HCT116 (cell line): Measurements from ENCODE around the gene SRPX. TPM values are rescaled to one million over a fixed set of nuclear protein-coding genes. Genes with fewer than 3 reads are reported as not detected.

Source experiments
- ATAC-seq: fragments of 200-7000 bp; cut with Tn5 transposase; 2 replicates; pipeline ENCODE4 v1.9.1; 2020; ENCODE audit warnings: mild to moderate bottlenecking, moderate library complexity
- BruUV-seq: library from RNA; stranded (reverse); fragments of 400-500 nt; replicated peaks from 2 replicates; lab custom pipeline; 2021; lab: Mats Ljungman, UMichigan
- CTCF ChIA-PET: fragments of 300-600 bp; sonication (Branson Sonifier 250); formaldehyde crosslinking; loops from one replicate; lab custom pipeline; 2021; ENCODE audit warnings: antibody characterized with exemption; lab: Charles Lee
- POLR2A ChIA-PET: fragments of 300-600, 350-600 bp; sonication (Branson Sonifier 250); formaldehyde crosslinking; loops from one replicate; lab custom pipeline; 2021; ENCODE audit warnings: antibody characterized with exemption; lab: Charles Lee
- RAD21 ChIA-PET, 2 experiments: fragments of 300-600 bp; sonication (Branson Sonifier 250); formaldehyde crosslinking; loops; one replicate each; lab custom pipeline; 2023; ENCODE audit warnings: low total read pairs in 2 of 2; ENCODE audit not compliant: uncharacterized antibody in 2 of 2, unreplicated experiment in 2 of 2, low non-redundant PET in 1 of 2; lab: Charles Lee
- DNase-seq: peaks from one replicate; pipeline ENCODE4 v3.0.0-alpha.2; 2010; ENCODE audit warnings: low read depth, low spot score
- H2AFZ ChIP-seq: fragments of 200-600 bp; shearing (Covaris generic), sonication (generic); 2 replicates; pipeline ENCODE4 v1.6.1; 2017; ENCODE audit warnings: low read depth, mixed run types, mixed read lengths, antibody characterized with exemption, low read length; ENCODE audit not compliant: poor library complexity, severe bottlenecking
- H3K27ac ChIP-seq: 2 replicates; pipeline ENCODE4 v1.5.1; 2012; ENCODE audit warnings: low read depth, low read length
- H3K27me3 ChIP-seq: fragments of 200-600 bp; sonication (generic); 2 replicates; pipeline ENCODE4 v1.6.1; 2016; ENCODE audit warnings: mixed run types, low read length, mixed read lengths; ENCODE audit not compliant: insufficient read depth
- H3K36me3 ChIP-seq, 2 experiments: fragments of 200-500 bp in 1 of 2; fragments of 200-600 bp in 1 of 2; sonication (Bioruptor generic) in 1 of 2; sonication (generic) in 1 of 2; 2 replicates each; pipeline versions ENCODE4 v1.5.1 to v1.6.1; 2014 to 2016; ENCODE audit warnings: low read length in 2 of 2, inconsistent platforms in 1 of 2, mixed read lengths in 1 of 2, mixed run types in 1 of 2; ENCODE audit not compliant: insufficient read depth in 2 of 2, control insufficient read depth in 1 of 2
- H3K4me1 ChIP-seq, 2 experiments: fragments of 200-600 bp in 1 of 2; sonication (generic) in 1 of 2; 2 replicates each; pipeline versions ENCODE4 v1.5.1 to v1.6.1; 2012 to 2017; ENCODE audit warnings: low read length in 2 of 2, inconsistent platforms in 1 of 2, mild to moderate bottlenecking in 1 of 2, mixed read lengths in 1 of 2, mixed run types in 1 of 2, moderate library complexity in 1 of 2; ENCODE audit not compliant: insufficient read depth in 2 of 2, control insufficient read depth in 1 of 2
- H3K4me2 ChIP-seq: fragments of 200-600 bp; sonication (generic); 2 replicates; pipeline ENCODE4 v1.6.1; 2017; ENCODE audit warnings: mixed run types, low read length, mixed read lengths
- H3K4me3 ChIP-seq, 2 experiments: fragments of 200-600 bp in 1 of 2; sonication (generic) in 1 of 2; replicated peaks in 1 of 2; 2 replicates each; pipeline ENCODE4 v1.5.1; 2011 to 2016; ENCODE audit warnings: low read length in 2 of 2, control low read depth in 1 of 2, low read depth in 1 of 2, mild to moderate bottlenecking in 1 of 2, mixed read lengths in 1 of 2, mixed run types in 1 of 2
- H3K79me2 ChIP-seq: fragments of 200-600 bp; sonication (generic); 2 replicates; pipeline ENCODE4 v1.6.1; 2017; ENCODE audit warnings: mild to moderate bottlenecking, mixed run types, low read length, moderate library complexity, mixed read lengths; ENCODE audit not compliant: insufficient read depth
- H3K9ac ChIP-seq: fragments of 200-600 bp; sonication (generic); 2 replicates; pipeline ENCODE4 v1.6.1; 2016; ENCODE audit warnings: low read length, mixed read lengths
- H3K9me2 ChIP-seq: fragments of 200-600 bp; sonication (generic), shearing (Covaris generic); 2 replicates; pipeline ENCODE4 v1.6.1; 2017; ENCODE audit warnings: mixed run types, mild to moderate bottlenecking, moderate library complexity; ENCODE audit not compliant: insufficient read depth
- H3K9me3 ChIP-seq, 2 experiments: fragments of 200-500 bp in 1 of 2; fragments of 200-600 bp in 1 of 2; sonication (Bioruptor generic) in 1 of 2; sonication (generic) in 1 of 2; 2 replicates each; pipeline ENCODE4 v1.6.1; 2014 to 2017; ENCODE audit warnings: low read length in 2 of 2, mixed read lengths in 2 of 2, inconsistent platforms in 1 of 2, low read depth in 1 of 2, mild to moderate bottlenecking in 1 of 2, mixed run types in 1 of 2, moderate library complexity in 1 of 2; ENCODE audit not compliant: control insufficient read depth in 1 of 2, insufficient read depth in 1 of 2
- H4K20me1 ChIP-seq: fragments of 200-600 bp; sonication (generic), shearing (Covaris generic); 2 replicates; pipeline ENCODE4 v1.6.1; 2017; ENCODE audit warnings: mixed run types, mild to moderate bottlenecking, moderate library complexity; ENCODE audit not compliant: insufficient read depth
- EZH2 ChIP-seq: fragments of 200-600 bp; sonication (generic); IDR thresholded peaks from 2 replicates; pipeline ENCODE4 v1.6.1; 2017; ENCODE audit warnings: antibody characterized with exemption, mixed run types
- FOSL1 ChIP-seq: IDR thresholded peaks from 2 replicates; pipeline ENCODE4 v1.6.1; 2012; ENCODE audit warnings: low read depth
- JUND ChIP-seq: IDR thresholded peaks from 2 replicates; pipeline ENCODE4 v1.6.1; 2012
- RAD21 ChIP-seq: IDR thresholded peaks from 2 replicates; pipeline ENCODE4 v1.6.1; 2012; ENCODE audit warnings: low read depth, mild to moderate bottlenecking
- REST ChIP-seq: IDR thresholded peaks from 2 replicates; pipeline ENCODE4 v1.6.1; 2012; ENCODE audit warnings: low read depth
- SIN3A ChIP-seq: IDR thresholded peaks from 2 replicates; pipeline ENCODE4 v1.6.1; 2012; ENCODE audit warnings: low read depth
- SP1 ChIP-seq: IDR thresholded peaks from 2 replicates; pipeline ENCODE4 v1.6.1; 2012; ENCODE audit warnings: low read depth
- ZBTB33 ChIP-seq: IDR thresholded peaks from 2 replicates; pipeline ENCODE4 v1.6.1; 2011; ENCODE audit warnings: mild to moderate bottlenecking, low read length, moderate library complexity; ENCODE audit not compliant: insufficient replicate concordance; ENCODE audit errors: extremely low read depth
- ZFX ChIP-seq: fragments of 450-650 bp; IDR thresholded peaks from 2 replicates; pipeline ENCODE4 v1.6.1; 2017
- ZNF274 ChIP-seq: fragments of 200-500 bp; sonication (Bioruptor generic); IDR thresholded peaks from 2 replicates; pipeline ENCODE4 v1.6.1; 2014; ENCODE audit warnings: mild to moderate bottlenecking, low read depth, low read length, inconsistent platforms
- intact Hi-C: fragments of 100-400 bp; cut with micrococcal nuclease; formaldehyde crosslinking; loops from 2 replicates; pipeline ENCODE4 v1.10.0; 2022
- total RNA-seq: library from RNA; stranded (reverse); gene quantifications from one replicate; pipeline ENCODE4 v1.2.1, GENCODE V29; 2021; ENCODE audit not compliant: unreplicated experiment
- TF ChIP-seq, protein P1 (sequence below), 3 experiments: fragments of 200-600 bp in 1 of 3; sonication (generic) in 1 of 3; IDR thresholded peaks in 2 of 3; conservative IDR thresholded peaks in 1 of 3; 2 replicates each; pipeline ENCODE4 v1.5.1; 2012 to 2017; ENCODE audit warnings: low read depth in 2 of 3, low read length in 2 of 3, antibody characterized with exemption in 1 of 3, borderline replicate concordance in 1 of 3, control low read depth in 1 of 3, mild to moderate bottlenecking in 1 of 3, mixed read lengths in 1 of 3, mixed run types in 1 of 3, moderate library complexity in 1 of 3; ENCODE audit not compliant: insufficient read depth in 1 of 3

The SRPX gene
- total RNA-seq, 1 experiment from 2014 or later: 18.2 TPM

DNA sequence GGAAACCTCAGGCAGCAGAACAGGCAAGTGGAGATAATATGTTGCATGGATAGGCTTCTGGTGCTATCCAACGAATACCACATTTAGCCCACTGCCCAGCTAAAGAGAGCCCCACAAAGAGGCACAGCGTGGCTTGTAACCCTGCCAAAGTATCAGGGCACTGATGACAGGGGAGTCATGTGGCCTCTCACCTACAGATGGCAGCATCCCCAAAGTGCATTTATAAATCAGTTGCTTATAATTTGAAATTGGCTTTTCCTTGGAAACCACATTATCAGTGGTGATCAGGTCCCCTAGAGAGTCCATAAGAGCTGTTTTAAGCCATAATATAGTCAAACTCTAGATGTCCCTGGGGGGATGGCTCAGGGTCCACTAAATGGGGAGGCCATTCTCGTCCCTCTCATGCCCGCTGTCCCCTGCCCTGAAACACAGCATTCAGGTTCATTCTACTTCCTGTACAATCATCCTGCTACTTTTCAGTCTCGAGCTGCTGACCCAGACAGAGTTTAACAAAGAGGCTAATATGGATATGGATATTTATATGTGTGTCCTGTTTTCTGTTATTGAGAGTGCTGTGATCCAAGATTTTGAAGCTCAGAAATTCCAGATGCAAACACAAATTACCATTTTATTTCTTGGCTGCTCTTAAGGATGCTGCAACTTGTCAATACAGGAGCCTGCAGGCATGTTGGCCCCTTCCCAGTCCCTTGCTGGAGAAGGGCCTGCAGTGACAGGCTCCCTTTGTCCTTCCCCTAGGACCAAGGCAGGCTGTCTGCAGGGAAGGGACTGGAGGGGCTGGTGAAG lies 28.5 kb downstream of the SRPX start:
- POLR2A ChIA-PET: no interaction called here
- Histone ChIP-seq H3K36me3 (no peaks in the 10 kb centered on the region), H3K9me2 (no peaks in the 10 kb centered on the region), H3K79me2 (no peaks in the 10 kb centered on the region), H3K27ac (no peak overlapping the region), H3K9ac (no peak overlapping the region), H4K20me1 (no peaks in the 10 kb centered on the region), H3K4me1 (no peaks in the 10 kb centered on the region), H3K9me3 (no peaks in the 10 kb centered on the region), H3K27me3 (no peaks in the 10 kb centered on the region), H3K4me2 (no peak overlapping the region), H2AFZ (no peak overlapping the region), H3K4me3 (no peak overlapping the region)
- RAD21 ChIA-PET: no interaction called here
- no TSS peak for BruUV-seq
- intact Hi-C loops: loop anchor here (1.0 kb wide), 1 partner anchor 135 kb away; the partner anchor contains the start of gene RPGR
- ATAC-seq: peak; percentile 67
- no peak for TF ChIP-seq ZBTB33
- TF ChIP-seq FOSL1: no peak
- no peak for TF ChIP-seq ZFX
- TF ChIP-seq EZH2: no peak
- peak; percentile 59 for TF ChIP-seq RAD21
- TF ChIP-seq SP1: no peak
- TF ChIP-seq JUND: no peak
- TF ChIP-seq REST: no peak
- no peak for TF ChIP-seq SIN3A
- no peak for TF ChIP-seq ZNF274
- TF ChIP-seq, protein P1, sequence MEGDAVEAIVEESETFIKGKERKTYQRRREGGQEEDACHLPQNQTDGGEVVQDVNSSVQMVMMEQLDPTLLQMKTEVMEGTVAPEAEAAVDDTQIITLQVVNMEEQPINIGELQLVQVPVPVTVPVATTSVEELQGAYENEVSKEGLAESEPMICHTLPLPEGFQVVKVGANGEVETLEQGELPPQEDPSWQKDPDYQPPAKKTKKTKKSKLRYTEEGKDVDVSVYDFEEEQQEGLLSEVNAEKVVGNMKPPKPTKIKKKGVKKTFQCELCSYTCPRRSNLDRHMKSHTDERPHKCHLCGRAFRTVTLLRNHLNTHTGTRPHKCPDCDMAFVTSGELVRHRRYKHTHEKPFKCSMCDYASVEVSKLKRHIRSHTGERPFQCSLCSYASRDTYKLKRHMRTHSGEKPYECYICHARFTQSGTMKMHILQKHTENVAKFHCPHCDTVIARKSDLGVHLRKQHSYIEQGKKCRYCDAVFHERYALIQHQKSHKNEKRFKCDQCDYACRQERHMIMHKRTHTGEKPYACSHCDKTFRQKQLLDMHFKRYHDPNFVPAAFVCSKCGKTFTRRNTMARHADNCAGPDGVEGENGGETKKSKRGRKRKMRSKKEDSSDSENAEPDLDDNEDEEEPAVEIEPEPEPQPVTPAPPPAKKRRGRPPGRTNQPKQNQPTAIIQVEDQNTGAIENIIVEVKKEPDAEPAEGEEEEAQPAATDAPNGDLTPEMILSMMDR (IDR thresholded peaks at IDR 0.05 in 2 of 3, conservative IDR thresholded peaks at IDR 0.05 in 1 of 3; ENCODE audit: borderline replicate concordance in 1 of 3, insufficient read depth in 1 of 3, low read depth in 2 of 3, low read length in 2 of 3): peak; percentile 20 to 53 (median 50); a peak in 5 of 6 replicates
- no peak for DNase-seq
- CTCF ChIA-PET: interaction anchor here (2.4 kb wide), 1 partner anchor 135 kb away, joined by 13 read pairs; the partner anchor contains the start of gene RPGR
